HCT116 (cell line): ENCODE data around the gene OTUD4. TPM values are rescaled to one million over a fixed set of nuclear protein-coding genes. Genes with fewer than 3 reads are reported as not detected.

Experiments
- ATAC-seq: fragments of 200-7000 bp; cut with Tn5 transposase; 2 replicates; pipeline ENCODE4 v1.9.1; 2020; ENCODE audit warnings: mild to moderate bottlenecking, moderate library complexity
- BruUV-seq: library from RNA; stranded (reverse); fragments of 400-500 nt; replicated peaks from 2 replicates; lab custom pipeline; 2021; lab: Mats Ljungman, UMichigan
- CTCF ChIA-PET: fragments of 300-600 bp; sonication (Branson Sonifier 250); formaldehyde crosslinking; loops from one replicate; lab custom pipeline; 2021; ENCODE audit warnings: antibody characterized with exemption; lab: Charles Lee
- POLR2A ChIA-PET: fragments of 300-600, 350-600 bp; sonication (Branson Sonifier 250); formaldehyde crosslinking; loops from one replicate; lab custom pipeline; 2021; ENCODE audit warnings: antibody characterized with exemption; lab: Charles Lee
- RAD21 ChIA-PET, 2 experiments: fragments of 300-600 bp; sonication (Branson Sonifier 250); formaldehyde crosslinking; loops; one replicate each; lab custom pipeline; 2023; ENCODE audit warnings: low total read pairs in 2 of 2; ENCODE audit not compliant: uncharacterized antibody in 2 of 2, unreplicated experiment in 2 of 2, low non-redundant PET in 1 of 2; lab: Charles Lee
- DNase-seq: peaks from one replicate; pipeline ENCODE4 v3.0.0-alpha.2; 2010; ENCODE audit warnings: low read depth, low spot score
- H2AFZ ChIP-seq: fragments of 200-600 bp; shearing (Covaris generic), sonication (generic); 2 replicates; pipeline ENCODE4 v1.6.1; 2017; ENCODE audit warnings: low read depth, mixed run types, mixed read lengths, antibody characterized with exemption, low read length; ENCODE audit not compliant: poor library complexity, severe bottlenecking
- H3K27ac ChIP-seq: 2 replicates; pipeline ENCODE4 v1.5.1; 2012; ENCODE audit warnings: low read depth, low read length
- H3K27me3 ChIP-seq: fragments of 200-600 bp; sonication (generic); 2 replicates; pipeline ENCODE4 v1.6.1; 2016; ENCODE audit warnings: mixed run types, low read length, mixed read lengths; ENCODE audit not compliant: insufficient read depth
- H3K36me3 ChIP-seq, 2 experiments: fragments of 200-500 bp in 1 of 2; fragments of 200-600 bp in 1 of 2; sonication (Bioruptor generic) in 1 of 2; sonication (generic) in 1 of 2; 2 replicates each; pipeline versions ENCODE4 v1.5.1 to v1.6.1; 2014 to 2016; ENCODE audit warnings: low read length in 2 of 2, inconsistent platforms in 1 of 2, mixed read lengths in 1 of 2, mixed run types in 1 of 2; ENCODE audit not compliant: insufficient read depth in 2 of 2, control insufficient read depth in 1 of 2
- H3K4me1 ChIP-seq, 2 experiments: fragments of 200-600 bp in 1 of 2; sonication (generic) in 1 of 2; 2 replicates each; pipeline versions ENCODE4 v1.5.1 to v1.6.1; 2012 to 2017; ENCODE audit warnings: low read length in 2 of 2, inconsistent platforms in 1 of 2, mild to moderate bottlenecking in 1 of 2, mixed read lengths in 1 of 2, mixed run types in 1 of 2, moderate library complexity in 1 of 2; ENCODE audit not compliant: insufficient read depth in 2 of 2, control insufficient read depth in 1 of 2
- H3K4me2 ChIP-seq: fragments of 200-600 bp; sonication (generic); 2 replicates; pipeline ENCODE4 v1.6.1; 2017; ENCODE audit warnings: mixed run types, low read length, mixed read lengths
- H3K4me3 ChIP-seq, 2 experiments: fragments of 200-600 bp in 1 of 2; sonication (generic) in 1 of 2; replicated peaks in 1 of 2; 2 replicates each; pipeline ENCODE4 v1.5.1; 2011 to 2016; ENCODE audit warnings: low read length in 2 of 2, control low read depth in 1 of 2, low read depth in 1 of 2, mild to moderate bottlenecking in 1 of 2, mixed read lengths in 1 of 2, mixed run types in 1 of 2
- H3K79me2 ChIP-seq: fragments of 200-600 bp; sonication (generic); 2 replicates; pipeline ENCODE4 v1.6.1; 2017; ENCODE audit warnings: mild to moderate bottlenecking, mixed run types, low read length, moderate library complexity, mixed read lengths; ENCODE audit not compliant: insufficient read depth
- H3K9ac ChIP-seq: fragments of 200-600 bp; sonication (generic); 2 replicates; pipeline ENCODE4 v1.6.1; 2016; ENCODE audit warnings: low read length, mixed read lengths
- H3K9me2 ChIP-seq: fragments of 200-600 bp; sonication (generic), shearing (Covaris generic); 2 replicates; pipeline ENCODE4 v1.6.1; 2017; ENCODE audit warnings: mixed run types, mild to moderate bottlenecking, moderate library complexity; ENCODE audit not compliant: insufficient read depth
- H3K9me3 ChIP-seq, 2 experiments: fragments of 200-500 bp in 1 of 2; fragments of 200-600 bp in 1 of 2; sonication (Bioruptor generic) in 1 of 2; sonication (generic) in 1 of 2; 2 replicates each; pipeline ENCODE4 v1.6.1; 2014 to 2017; ENCODE audit warnings: low read length in 2 of 2, mixed read lengths in 2 of 2, inconsistent platforms in 1 of 2, low read depth in 1 of 2, mild to moderate bottlenecking in 1 of 2, mixed run types in 1 of 2, moderate library complexity in 1 of 2; ENCODE audit not compliant: control insufficient read depth in 1 of 2, insufficient read depth in 1 of 2
- H4K20me1 ChIP-seq: fragments of 200-600 bp; sonication (generic), shearing (Covaris generic); 2 replicates; pipeline ENCODE4 v1.6.1; 2017; ENCODE audit warnings: mixed run types, mild to moderate bottlenecking, moderate library complexity; ENCODE audit not compliant: insufficient read depth
- ELF1 ChIP-seq: IDR thresholded peaks from 2 replicates; pipeline ENCODE4 v1.6.1; 2012; ENCODE audit warnings: low read depth, borderline replicate concordance
- EZH2 ChIP-seq: fragments of 200-600 bp; sonication (generic); IDR thresholded peaks from 2 replicates; pipeline ENCODE4 v1.6.1; 2017; ENCODE audit warnings: antibody characterized with exemption, mixed run types
- EZH2phosphoT487 ChIP-seq: fragments of 200-600 bp; IDR thresholded peaks from 2 replicates; pipeline ENCODE4 v1.6.1; 2018; ENCODE audit warnings: antibody characterized with exemption, borderline replicate concordance
- FOSL1 ChIP-seq: IDR thresholded peaks from 2 replicates; pipeline ENCODE4 v1.6.1; 2012; ENCODE audit warnings: low read depth
- JUND ChIP-seq: IDR thresholded peaks from 2 replicates; pipeline ENCODE4 v1.6.1; 2012
- SIN3A ChIP-seq: IDR thresholded peaks from 2 replicates; pipeline ENCODE4 v1.6.1; 2012; ENCODE audit warnings: low read depth
- SP1 ChIP-seq: IDR thresholded peaks from 2 replicates; pipeline ENCODE4 v1.6.1; 2012; ENCODE audit warnings: low read depth
- SRF ChIP-seq: IDR thresholded peaks from 2 replicates; pipeline ENCODE4 v1.6.1; 2012; ENCODE audit warnings: low read depth
- TCF7L2 ChIP-seq: IDR thresholded peaks from 2 replicates; pipeline ENCODE4 v1.7.0; 2011; ENCODE audit warnings: borderline replicate concordance, inconsistent platforms; ENCODE audit not compliant: insufficient read depth, insufficient read length; ENCODE audit errors: extremely low read depth
- YY1 ChIP-seq: IDR thresholded peaks from 2 replicates; pipeline ENCODE4 v1.6.1; 2011; ENCODE audit warnings: low read length, low read depth, moderate library complexity, mild to moderate bottlenecking; ENCODE audit not compliant: insufficient replicate concordance; ENCODE audit errors: extremely low read depth
- ZFX ChIP-seq: fragments of 450-650 bp; IDR thresholded peaks from 2 replicates; pipeline ENCODE4 v1.6.1; 2017
- ZNF274 ChIP-seq: fragments of 200-500 bp; sonication (Bioruptor generic); IDR thresholded peaks from 2 replicates; pipeline ENCODE4 v1.6.1; 2014; ENCODE audit warnings: mild to moderate bottlenecking, low read depth, low read length, inconsistent platforms
- intact Hi-C: fragments of 100-400 bp; cut with micrococcal nuclease; formaldehyde crosslinking; loops from 2 replicates; pipeline ENCODE4 v1.10.0; 2022
- total RNA-seq: library from RNA; stranded (reverse); gene quantifications from one replicate; pipeline ENCODE4 v1.2.1, GENCODE V29; 2021; ENCODE audit not compliant: unreplicated experiment
- TF ChIP-seq, protein P1 (sequence below): IDR thresholded peaks from 2 replicates; pipeline ENCODE4 v1.6.1; 2011; ENCODE audit warnings: mild to moderate bottlenecking, low read length, moderate library complexity; ENCODE audit not compliant: insufficient replicate concordance; ENCODE audit errors: extremely low read depth

The OTUD4 gene
- total RNA-seq, 1 experiment from 2014 or later, result 37.2 TPM

DNA sequence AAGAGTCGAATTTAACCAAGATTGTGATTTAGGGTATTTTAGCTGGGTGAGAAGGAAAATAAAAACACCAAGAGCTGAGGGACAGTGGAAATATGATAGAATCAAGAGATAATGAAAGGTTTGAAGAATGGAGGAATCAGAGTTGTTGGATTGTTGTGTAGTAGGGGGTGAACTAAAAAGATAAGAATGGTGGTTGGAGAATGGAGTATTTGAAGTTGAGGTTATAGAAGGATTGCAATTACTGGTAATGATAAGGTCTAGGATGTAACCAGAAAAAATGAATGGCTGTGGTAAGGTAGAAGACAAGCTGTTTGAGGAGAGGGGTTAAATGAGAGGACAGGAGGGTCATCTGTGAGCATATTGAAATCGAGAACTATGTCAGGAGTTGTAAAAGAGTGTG is 77.8 kb downstream of the OTUD4 start:
- DNase-seq (no peak), ATAC-seq (no peak)
- ChIA-PET POLR2A (no interaction called here), RAD21 (no interaction called here), CTCF (no interaction called here)
- Histone ChIP-seq H3K4me3 (no peak overlapping the region), H3K9ac (no peak overlapping the region), H2AFZ (no peak overlapping the region), H4K20me1 (peaks cover 22% of the 10 kb centered on the region; the same call in 1 of the 2 replicates), H3K4me2 (no peak overlapping the region), H3K27me3 (no peaks in the 10 kb centered on the region), H3K36me3 (peaks cover 29 to 31% of the 10 kb centered on the region in 2 experiments), H3K4me1 (peaks cover 0 to 9% of the 10 kb centered on the region in 2 experiments; a peak in 3 of 4 replicates), H3K9me3 (no peaks in the 10 kb centered on the region), H3K27ac (no peak overlapping the region), H3K9me2 (no peaks in the 10 kb centered on the region), H3K79me2 (peaks cover 100% of the 10 kb centered on the region)
- intact Hi-C loops, result no loop called here
- no TSS peak for BruUV-seq
- no peak for TF ChIP-seq ZFX

DNA sequence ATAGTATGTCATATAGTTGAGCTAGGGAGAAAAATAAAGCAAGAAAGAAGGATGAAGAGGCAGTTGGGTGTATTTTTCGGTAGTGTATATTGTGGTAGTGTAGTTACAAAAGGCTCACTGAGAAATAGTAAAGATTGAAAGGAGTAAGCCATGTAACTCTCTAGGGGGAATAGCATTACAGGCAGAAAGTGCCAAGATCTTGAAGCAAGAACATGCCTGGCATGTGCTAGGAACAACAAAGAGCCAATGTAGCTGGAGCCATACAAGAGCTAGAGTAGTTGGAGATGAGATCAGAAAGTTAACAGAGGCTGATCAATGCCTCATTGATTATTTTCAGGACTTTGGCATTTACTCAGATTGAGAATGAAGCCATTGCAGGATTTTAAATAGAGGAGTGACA is 79.3 kb downstream of the OTUD4 start:
- RAD21 ChIA-PET, result no interaction called here
- no TSS peak for BruUV-seq
- intact Hi-C loops, result no loop called here
- POLR2A ChIA-PET, result no interaction called here
- TF ChIP-seq ZNF274 (no peak), ELF1 (no peak), SRF (no peak), SP1 (no peak), JUND (no peak), YY1 (no peak), EZH2phosphoT487 (no peak), FOSL1 (no peak), SIN3A (no peak), EZH2 (no peak), TCF7L2 (no peak)
- TF ChIP-seq, protein P1, sequence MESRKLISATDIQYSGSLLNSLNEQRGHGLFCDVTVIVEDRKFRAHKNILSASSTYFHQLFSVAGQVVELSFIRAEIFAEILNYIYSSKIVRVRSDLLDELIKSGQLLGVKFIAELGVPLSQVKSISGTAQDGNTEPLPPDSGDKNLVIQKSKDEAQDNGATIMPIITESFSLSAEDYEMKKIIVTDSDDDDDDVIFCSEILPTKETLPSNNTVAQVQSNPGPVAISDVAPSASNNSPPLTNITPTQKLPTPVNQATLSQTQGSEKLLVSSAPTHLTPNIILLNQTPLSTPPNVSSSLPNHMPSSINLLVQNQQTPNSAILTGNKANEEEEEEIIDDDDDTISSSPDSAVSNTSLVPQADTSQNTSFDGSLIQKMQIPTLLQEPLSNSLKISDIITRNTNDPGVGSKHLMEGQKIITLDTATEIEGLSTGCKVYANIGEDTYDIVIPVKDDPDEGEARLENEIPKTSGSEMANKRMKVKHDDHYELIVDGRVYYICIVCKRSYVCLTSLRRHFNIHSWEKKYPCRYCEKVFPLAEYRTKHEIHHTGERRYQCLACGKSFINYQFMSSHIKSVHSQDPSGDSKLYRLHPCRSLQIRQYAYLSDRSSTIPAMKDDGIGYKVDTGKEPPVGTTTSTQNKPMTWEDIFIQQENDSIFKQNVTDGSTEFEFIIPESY, result no peak
- ATAC-seq (no peak), DNase-seq (no peak)
- H3K4me3 ChIP-seq, result no peak overlapping the region
- no peaks in the 10 kb centered on the region for H3K9me3 ChIP-seq
- CTCF ChIA-PET, result no interaction called here
- H3K79me2 ChIP-seq, result peaks cover 100% of the 10 kb centered on the region
- no peaks in the 10 kb centered on the region for H3K9me2 ChIP-seq
- H3K27ac ChIP-seq, result no peak overlapping the region
- H3K9ac ChIP-seq, result no peak overlapping the region
- H3K4me2 ChIP-seq, result no peak overlapping the region
- no peak overlapping the region for H2AFZ ChIP-seq
- H3K36me3 ChIP-seq, result peaks cover 19% of the 10 kb centered on the region in 2 experiments
- peaks cover 4 to 16% of the 10 kb centered on the region in 2 experiments for H3K4me1 ChIP-seq
- peaks cover 13% of the 10 kb centered on the region; the same call in 1 of the 2 replicates for H4K20me1 ChIP-seq
- no peaks in the 10 kb centered on the region for H3K27me3 ChIP-seq
